Fibroblast of pulmonary artery (primary cell): ENCODE measurements around the gene BCAS1.

ENCODE experiments used
- DNase-seq: peaks from one replicate; pipeline ENCODE4 v3.0.0-alpha.2; 2010; ENCODE audit warnings: low read depth
- H3K4me3 ChIP-seq: replicated peaks from 2 replicates; pipeline ENCODE4 v1.5.1; 2011; ENCODE audit warnings: low read depth, mild to moderate bottlenecking, control low read depth, low read length, moderate library complexity
- CTCF ChIP-seq: IDR thresholded peaks from 2 replicates; pipeline ENCODE4 v1.5.1; 2011; ENCODE audit warnings: mild to moderate bottlenecking, control low read depth, low read length, inconsistent platforms; ENCODE audit errors: missing control alignments

The BCAS1 gene

GRCh38 chr20:54043076-54043967, 27.1 kb downstream of the BCAS1 start:
- TF ChIP-seq CTCF, result no peak
- DNase-seq, result no peak
- H3K4me3 ChIP-seq, result no peak overlapping the region

DNA sequence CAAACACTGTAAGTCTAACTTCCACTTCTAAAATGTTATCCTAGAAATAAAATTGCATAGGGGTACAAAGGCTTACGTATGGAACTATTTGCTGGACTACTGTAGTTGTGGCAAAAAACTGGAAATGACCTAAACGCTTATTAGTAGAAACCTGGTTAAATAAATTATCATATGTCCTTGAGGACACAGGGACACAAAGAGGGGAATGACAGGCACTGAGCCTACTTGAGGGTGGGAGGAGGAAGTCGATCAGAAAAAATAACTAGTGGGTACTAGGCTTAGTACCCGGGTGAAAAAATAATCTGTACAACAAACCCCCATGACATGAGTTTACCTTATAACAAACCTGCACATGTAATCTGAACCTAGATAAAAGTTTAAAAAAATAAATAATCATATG, 28.4 kb downstream of the BCAS1 start:
- H3K4me3 ChIP-seq, result no peak overlapping the region
- no peak for TF ChIP-seq CTCF
- DNase-seq, result no peak

DNA sequence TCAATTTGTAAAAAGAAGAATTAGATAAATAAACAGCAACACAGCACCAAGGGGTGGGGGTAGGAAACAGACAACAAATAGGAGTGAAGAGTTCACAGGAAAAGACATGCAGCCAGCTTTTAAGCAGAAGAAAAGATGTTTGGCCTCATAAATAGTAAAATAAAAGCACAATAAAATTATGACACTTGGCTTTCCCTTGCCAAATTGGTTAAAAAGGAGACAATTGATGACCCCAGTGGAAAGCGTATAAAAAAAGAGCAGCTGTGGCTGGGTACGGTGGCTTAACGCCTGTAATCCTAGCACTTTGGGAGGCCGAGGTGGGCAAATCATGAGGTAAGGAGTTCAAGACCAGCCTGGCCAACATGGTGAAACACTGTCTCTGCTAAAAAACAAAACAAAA, 29.1 kb downstream of the BCAS1 start:
- TF ChIP-seq CTCF, result no peak
- no peak overlapping the region for H3K4me3 ChIP-seq
- no peak for DNase-seq

DNA sequence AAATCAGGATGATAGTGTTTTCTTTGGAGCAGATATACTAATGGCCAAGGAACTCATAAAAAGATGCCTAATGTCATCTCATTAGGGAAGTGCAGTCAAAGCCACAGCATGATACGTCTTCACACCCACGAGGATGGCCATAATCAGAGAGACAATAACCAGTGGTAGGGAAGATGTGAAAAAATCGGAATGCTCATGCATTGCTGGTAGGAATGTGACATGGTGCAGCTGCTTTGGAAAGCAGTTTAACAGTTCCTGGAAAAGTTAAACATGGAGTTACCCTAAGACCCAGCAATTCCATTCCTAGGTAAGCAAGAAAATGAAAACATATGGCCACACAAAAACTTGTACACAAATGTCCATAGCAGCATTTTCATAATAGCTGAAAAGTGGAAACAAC, 29.9 kb downstream of the BCAS1 start:
- TF ChIP-seq CTCF, result no peak
- no peak overlapping the region for H3K4me3 ChIP-seq
- DNase-seq, result no peak

GRCh38 chr20:54038961-54039360, 31.4 kb downstream of the BCAS1 start:
- no peak for DNase-seq
- TF ChIP-seq CTCF, result no peak
- no peak overlapping the region for H3K4me3 ChIP-seq

- TF ChIP-seq CTCF, result no peak
- DNase-seq, result no peak
- H3K4me3 ChIP-seq, result no peak overlapping the region
These were observed 32.9 kb downstream of the BCAS1 start for GRCh38 chr20:54037525-54037924.

DNA sequence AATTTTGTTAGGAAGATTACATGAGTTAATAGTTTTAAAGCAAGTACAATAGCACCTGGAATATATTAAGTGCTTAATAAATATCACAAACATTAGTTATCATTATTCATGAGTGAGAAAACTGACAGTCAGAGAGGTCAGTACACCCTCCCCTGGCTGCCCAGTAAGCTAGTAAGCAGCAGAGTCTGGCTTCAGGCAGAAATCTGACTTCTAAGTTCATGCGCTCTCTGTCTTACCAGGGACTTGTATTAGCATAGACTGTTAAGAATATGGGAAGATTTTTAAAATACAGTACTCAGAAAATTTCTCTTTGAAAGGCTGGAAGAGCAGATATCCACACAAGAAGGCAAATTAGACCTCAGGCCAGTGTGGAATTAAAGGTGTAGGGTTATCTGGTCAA, 40.8 kb downstream of the BCAS1 start:
- DNase-seq, result no peak
- no peak for TF ChIP-seq CTCF
- H3K4me3 ChIP-seq, result no peak overlapping the region
